ENCODE data around the gene DTNA.
"Not testable (repeated sequence)": the region's sequence is repeated elsewhere in the genome, so short reads cannot be mapped to it uniquely, and the experiment has no call there.

DTNA gene

DNA sequence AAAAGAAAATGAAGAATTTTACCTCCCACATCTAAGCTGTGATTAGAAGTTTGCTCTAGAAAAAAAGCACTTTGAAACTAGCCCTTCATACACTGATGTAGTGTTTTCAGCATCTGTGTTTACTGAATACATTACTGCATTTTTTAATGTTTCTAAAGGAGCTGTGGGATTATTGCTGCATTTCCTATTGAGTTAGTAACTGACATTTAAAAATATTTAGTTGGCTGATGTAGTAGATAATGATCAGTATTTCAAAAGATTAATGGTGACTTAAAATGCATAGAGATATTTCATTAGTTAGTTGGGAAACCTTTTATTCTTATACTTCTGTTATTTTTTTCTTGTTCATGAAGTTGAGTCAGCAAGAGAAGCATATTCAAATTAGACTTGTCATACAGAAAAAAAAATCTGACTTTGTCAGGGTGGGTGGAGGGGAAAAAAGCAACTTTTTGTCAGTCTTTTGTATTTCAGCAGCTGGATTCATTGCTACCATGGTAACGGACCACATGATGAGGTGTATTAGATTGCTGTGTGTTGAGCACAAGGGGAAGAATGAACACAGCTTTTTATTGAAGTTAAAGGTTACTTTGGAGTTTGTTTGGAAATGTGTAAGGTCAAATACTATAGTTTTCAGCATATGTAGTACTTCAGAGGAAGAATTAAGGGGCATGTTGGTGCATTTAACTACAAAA, at the start of gene DTNA:
DTNA (plus strand) TSS at position 549 of the 692 bp plus-strand sequence. CDS start 45,679 bp downstream, outside the sequence.
- peak within 1 kb of the TSS; percentile 78 for H3K27ac ChIP-seq (ENCODE audit: low read depth, low read length)
- H3K4me3 ChIP-seq (ENCODE audit: low read depth in 1 of 5, low read length in 5 of 5), result peak within 1 kb of the TSS in 3 of 5 donors; percentile 11 to 40 (median 25)
- H3K9ac ChIP-seq (ENCODE audit: low read length in 5 of 5), result peak within 1 kb of the TSS in 2 of 5 donors; percentile 20 to 57
- peaks cover 2 to 42% (median 33%) of the 10 kb centered on the region in 5 donors for H3K4me1 ChIP-seq (ENCODE audit: control insufficient read depth in 5 of 5, insufficient read depth in 5 of 5, low read length in 5 of 5)
- no peaks in the 10 kb centered on the region for H3K36me3 ChIP-seq (ENCODE audit: control insufficient read depth in 5 of 5, insufficient read depth in 5 of 5, low read length in 5 of 5)
- H3K9me3 ChIP-seq (ENCODE audit: control insufficient read depth in 5 of 5, low read length in 5 of 5), result no peaks in the 10 kb centered on the region
- no peaks in the 10 kb centered on the region for H3K27me3 ChIP-seq (ENCODE audit: control insufficient read depth in 5 of 5, insufficient read depth in 4 of 5, low read length in 5 of 5)

DNA sequence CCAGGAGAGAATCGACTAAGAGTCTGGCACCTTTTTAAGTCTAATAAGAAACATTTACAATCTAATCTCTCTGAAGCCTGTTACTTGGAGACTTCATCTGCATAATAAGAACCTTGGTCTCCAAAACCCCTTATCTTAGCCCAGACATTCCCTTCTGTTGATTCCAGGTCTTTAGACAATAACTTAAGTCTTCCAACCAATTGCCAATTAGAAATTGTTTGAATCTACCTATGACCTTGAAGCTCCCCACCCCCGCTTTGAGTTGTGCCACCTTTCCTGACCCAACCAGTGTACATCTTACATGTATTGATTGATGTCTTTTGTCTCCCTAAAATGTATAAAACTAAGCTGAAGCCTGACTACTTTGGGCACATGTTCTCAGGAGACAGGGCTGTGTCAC, 49.5 kb upstream of the DTNA start:
- Histone ChIP-seq H3K27ac (ENCODE audit: low read depth, low read length) (peak overlapping the region; percentile 77), H3K4me1 (ENCODE audit: control insufficient read depth in 5 of 5, insufficient read depth in 5 of 5, low read length in 5 of 5) (peaks cover 0 to 23% (median 12%) of the 10 kb centered on the region in 5 donors), H3K4me3 (ENCODE audit: low read depth in 1 of 5, low read length in 5 of 5) (no peak overlapping the region), H3K9me3 (ENCODE audit: control insufficient read depth in 5 of 5, low read length in 5 of 5) (no peaks in the 10 kb centered on the region), H3K9ac (ENCODE audit: low read length in 5 of 5) (no peak overlapping the region), H3K36me3 (ENCODE audit: control insufficient read depth in 5 of 5, insufficient read depth in 5 of 5, low read length in 5 of 5) (no peaks in the 10 kb centered on the region), H3K27me3 (ENCODE audit: control insufficient read depth in 5 of 5, insufficient read depth in 4 of 5, low read length in 5 of 5) (no peaks in the 10 kb centered on the region)

DNA sequence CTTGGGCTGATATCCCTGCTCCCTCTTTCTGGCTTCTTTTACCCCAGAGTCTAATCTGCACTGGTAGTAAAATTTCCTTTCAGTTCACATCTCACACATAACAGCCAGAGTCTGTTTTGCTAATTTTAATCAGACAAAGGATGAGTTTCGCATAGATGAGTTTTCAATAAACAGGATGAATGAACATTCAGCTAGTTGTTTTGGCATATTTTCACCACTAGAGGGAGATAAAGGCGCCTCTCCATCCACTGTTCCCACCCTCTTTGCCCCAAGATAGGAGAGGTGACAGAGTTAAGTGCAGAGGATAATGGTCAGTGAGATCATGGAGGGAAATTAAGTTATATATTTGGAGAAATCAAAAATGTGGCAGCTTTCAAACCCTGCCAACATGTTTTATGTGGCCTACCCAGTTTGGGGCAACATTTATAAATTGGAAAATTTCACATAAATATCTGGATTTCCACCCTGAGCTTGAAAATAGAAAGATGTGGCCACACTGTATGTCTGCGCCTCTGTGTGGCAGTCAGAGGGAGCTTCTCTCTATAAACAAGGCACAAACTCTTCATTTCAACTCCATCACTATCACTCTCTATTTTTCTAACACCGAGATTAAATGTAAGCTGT, 48.5 kb upstream of the DTNA start:
- no peaks in the 10 kb centered on the region for H3K27me3 ChIP-seq (ENCODE audit: control insufficient read depth in 5 of 5, insufficient read depth in 4 of 5, low read length in 5 of 5)
- H3K4me1 ChIP-seq (ENCODE audit: control insufficient read depth in 5 of 5, insufficient read depth in 5 of 5, low read length in 5 of 5), result peaks cover 0 to 23% (median 12%) of the 10 kb centered on the region in 5 donors
- no peaks in the 10 kb centered on the region for H3K36me3 ChIP-seq (ENCODE audit: control insufficient read depth in 5 of 5, insufficient read depth in 5 of 5, low read length in 5 of 5)
- no peak overlapping the region for H3K4me3 ChIP-seq (ENCODE audit: low read depth in 1 of 5, low read length in 5 of 5)
- H3K27ac ChIP-seq (ENCODE audit: low read depth, low read length), result no peak overlapping the region
- H3K9ac ChIP-seq (ENCODE audit: low read length in 5 of 5), result no peak overlapping the region
- no peaks in the 10 kb centered on the region for H3K9me3 ChIP-seq (ENCODE audit: control insufficient read depth in 5 of 5, low read length in 5 of 5)

DNA sequence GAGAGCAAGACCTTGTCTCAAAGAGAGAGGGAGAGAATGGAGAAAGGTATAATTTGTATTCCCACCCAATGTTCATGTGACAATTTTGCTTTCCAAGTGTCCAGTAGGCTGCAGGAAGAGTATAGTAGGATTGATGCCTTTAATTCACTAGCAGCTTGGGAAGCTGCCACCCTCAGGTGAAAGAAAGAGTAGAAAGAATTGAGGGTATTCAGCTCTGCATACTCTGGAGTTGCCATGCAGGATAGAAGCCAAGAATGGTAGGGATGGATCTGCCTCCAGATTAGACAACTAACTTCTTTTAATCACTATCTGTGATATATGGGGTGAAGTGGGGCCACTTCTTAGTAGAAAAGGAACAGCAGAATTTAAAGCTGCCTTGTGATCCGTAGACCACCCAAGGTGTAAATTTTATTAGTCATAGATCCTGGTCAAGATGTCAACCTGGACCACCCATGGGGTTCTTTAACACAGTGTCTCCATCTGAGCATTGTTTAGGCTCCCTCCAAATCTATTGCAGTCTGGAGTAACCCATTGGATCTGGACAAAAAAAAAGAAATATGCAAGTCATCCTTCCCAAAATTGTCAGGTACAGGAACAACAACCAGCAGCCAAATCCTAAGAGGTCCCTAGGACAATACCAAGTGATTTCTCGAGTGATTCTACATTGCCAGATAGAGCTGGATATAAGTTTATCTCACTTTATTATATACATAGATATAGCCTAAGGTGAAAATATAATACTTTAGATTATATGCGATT, 33.1 kb upstream of the DTNA start:
- H3K9me3 ChIP-seq (ENCODE audit: control insufficient read depth in 5 of 5, low read length in 5 of 5), result no peaks in the 10 kb centered on the region
- H3K4me1 ChIP-seq (ENCODE audit: control insufficient read depth in 5 of 5, insufficient read depth in 5 of 5, low read length in 5 of 5), result no peaks in the 10 kb centered on the region
- H3K36me3 ChIP-seq (ENCODE audit: control insufficient read depth in 5 of 5, insufficient read depth in 5 of 5, low read length in 5 of 5), result no peaks in the 10 kb centered on the region
- no peaks in the 10 kb centered on the region for H3K27me3 ChIP-seq (ENCODE audit: control insufficient read depth in 5 of 5, insufficient read depth in 4 of 5, low read length in 5 of 5)
- no peak overlapping the region for H3K4me3 ChIP-seq (ENCODE audit: low read depth in 1 of 5, low read length in 5 of 5)
- no peak overlapping the region for H3K9ac ChIP-seq (ENCODE audit: low read length in 5 of 5)
- H3K27ac ChIP-seq (ENCODE audit: low read depth, low read length), result no peak overlapping the region

DNA sequence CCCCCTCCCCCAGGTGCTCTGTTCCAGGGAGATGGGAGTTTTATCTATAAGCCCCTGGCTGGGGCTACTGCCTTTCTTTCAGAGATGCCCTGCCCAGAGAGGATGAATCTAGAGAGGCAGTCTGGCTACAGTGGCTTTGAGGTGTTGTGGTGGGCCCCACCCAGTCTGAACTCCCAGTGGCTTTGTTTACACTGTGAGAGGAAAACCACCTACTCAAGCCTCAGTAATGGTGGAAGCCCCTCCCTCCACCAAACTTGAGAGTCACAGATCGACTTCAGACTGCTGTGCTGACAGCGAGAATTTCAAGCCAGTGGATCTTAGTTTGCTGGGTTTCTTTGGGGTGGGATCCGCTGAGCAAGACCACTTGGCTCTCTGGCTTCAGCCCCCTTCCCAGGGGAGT, 20.3 kb upstream of the DTNA start:
- not testable (repeated sequence) for H3K9me3 ChIP-seq (ENCODE audit: control insufficient read depth in 5 of 5, low read length in 5 of 5); H3K4me1 ChIP-seq (ENCODE audit: control insufficient read depth in 5 of 5, insufficient read depth in 5 of 5, low read length in 5 of 5); H3K4me3 ChIP-seq (ENCODE audit: low read depth in 1 of 5, low read length in 5 of 5); H3K27me3 ChIP-seq (ENCODE audit: control insufficient read depth in 5 of 5, insufficient read depth in 4 of 5, low read length in 5 of 5); H3K36me3 ChIP-seq (ENCODE audit: control insufficient read depth in 5 of 5, insufficient read depth in 5 of 5, low read length in 5 of 5); H3K9ac ChIP-seq (ENCODE audit: low read length in 5 of 5); H3K27ac ChIP-seq (ENCODE audit: low read depth, low read length)

DNA sequence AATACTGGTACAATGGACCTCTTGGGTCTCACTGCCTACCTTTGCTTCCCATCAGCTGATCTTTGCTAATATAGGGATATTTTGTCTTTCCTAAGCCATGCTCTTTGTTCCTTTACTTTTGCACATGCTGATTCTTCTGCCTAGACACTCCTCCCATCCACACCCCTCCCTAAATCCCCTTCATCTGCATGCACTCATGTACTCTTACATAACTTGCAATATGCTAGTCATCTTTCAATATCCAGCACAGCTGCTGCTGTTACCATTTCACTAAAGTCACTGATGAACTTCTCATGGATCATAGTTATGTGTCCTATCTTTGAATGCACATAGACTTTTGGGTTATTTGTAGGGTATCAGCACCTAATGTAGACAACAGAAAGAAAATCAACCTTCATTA, 18.5 kb upstream of the DTNA start:
- H3K4me3 ChIP-seq (ENCODE audit: low read depth in 1 of 5, low read length in 5 of 5), result no peak overlapping the region
- H3K36me3 ChIP-seq (ENCODE audit: control insufficient read depth in 5 of 5, insufficient read depth in 5 of 5, low read length in 5 of 5), result no peaks in the 10 kb centered on the region

DNA sequence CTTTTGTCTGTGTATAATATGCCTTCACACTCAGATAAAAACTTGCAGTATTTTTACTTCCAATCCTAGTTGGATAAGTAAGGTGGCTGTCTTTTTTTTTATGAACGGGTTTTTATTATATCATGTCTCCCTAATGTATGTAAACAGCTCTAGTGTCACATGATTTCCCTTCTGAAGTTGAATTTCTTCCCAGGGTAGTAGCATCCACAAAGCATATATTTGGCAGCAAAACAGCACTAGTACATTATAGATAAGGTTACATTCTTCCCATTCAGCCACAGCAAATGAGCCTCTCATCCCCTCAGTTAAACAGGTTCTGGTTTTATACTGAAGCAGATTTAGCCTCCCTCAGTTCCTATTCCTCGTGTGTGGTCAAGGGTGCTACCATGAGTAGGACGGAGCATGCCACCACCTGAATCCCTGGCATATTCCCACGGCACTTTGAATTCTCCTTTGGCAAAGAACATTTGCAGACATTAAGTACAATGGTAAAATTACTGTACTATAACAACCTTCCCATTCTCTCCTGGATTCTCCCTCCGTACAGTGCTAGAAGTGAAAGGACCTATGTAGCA, 15.4 kb upstream of the DTNA start:
- no peaks in the 10 kb centered on the region for H3K4me1 ChIP-seq (ENCODE audit: control insufficient read depth in 5 of 5, insufficient read depth in 5 of 5, low read length in 5 of 5)
- H3K9me3 ChIP-seq (ENCODE audit: control insufficient read depth in 5 of 5, low read length in 5 of 5), result no peaks in the 10 kb centered on the region
- H3K9ac ChIP-seq (ENCODE audit: low read length in 5 of 5), result no peak overlapping the region
- H3K36me3 ChIP-seq (ENCODE audit: control insufficient read depth in 5 of 5, insufficient read depth in 5 of 5, low read length in 5 of 5), result peaks cover 0 to 3% (median 0%) of the 10 kb centered on the region in 5 donors
- H3K4me3 ChIP-seq (ENCODE audit: low read depth in 1 of 5, low read length in 5 of 5), result no peak overlapping the region
- no peaks in the 10 kb centered on the region for H3K27me3 ChIP-seq (ENCODE audit: control insufficient read depth in 5 of 5, insufficient read depth in 4 of 5, low read length in 5 of 5)
- H3K27ac ChIP-seq (ENCODE audit: low read depth, low read length), result no peak overlapping the region

More for the DNA sequence above, 18.5 kb upstream of the DTNA start:
- Histone ChIP-seq H3K27ac (ENCODE audit: low read depth, low read length) (no peak overlapping the region), H3K4me1 (ENCODE audit: control insufficient read depth in 5 of 5, insufficient read depth in 5 of 5, low read length in 5 of 5) (no peaks in the 10 kb centered on the region), H3K27me3 (ENCODE audit: control insufficient read depth in 5 of 5, insufficient read depth in 4 of 5, low read length in 5 of 5) (no peaks in the 10 kb centered on the region), H3K9me3 (ENCODE audit: control insufficient read depth in 5 of 5, low read length in 5 of 5) (no peaks in the 10 kb centered on the region), H3K9ac (ENCODE audit: low read length in 5 of 5) (no peak overlapping the region)

DNA sequence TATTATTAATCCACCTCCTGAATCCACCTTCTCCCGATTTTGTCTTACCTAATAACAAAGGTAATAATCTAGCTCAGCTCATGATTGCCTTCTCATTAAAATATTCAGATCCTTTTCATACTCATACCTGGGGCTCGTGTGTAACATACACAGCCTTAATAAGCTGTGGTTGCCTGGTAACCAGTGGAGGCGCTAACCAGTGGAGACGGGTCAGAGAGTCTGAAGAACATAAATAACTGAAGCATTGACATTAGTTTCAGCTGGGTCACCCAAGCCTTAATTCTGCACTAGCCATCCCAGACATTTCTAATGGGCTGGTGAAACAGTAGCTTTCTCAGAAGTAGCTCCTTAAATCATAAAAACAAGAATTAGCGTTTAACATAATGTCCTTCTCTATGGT, 14.8 kb upstream of the DTNA start:
- no peak overlapping the region for H3K27ac ChIP-seq (ENCODE audit: low read depth, low read length)
- H3K4me1 ChIP-seq (ENCODE audit: control insufficient read depth in 5 of 5, insufficient read depth in 5 of 5, low read length in 5 of 5), result no peaks in the 10 kb centered on the region
- no peaks in the 10 kb centered on the region for H3K27me3 ChIP-seq (ENCODE audit: control insufficient read depth in 5 of 5, insufficient read depth in 4 of 5, low read length in 5 of 5)
- H3K36me3 ChIP-seq (ENCODE audit: control insufficient read depth in 5 of 5, insufficient read depth in 5 of 5, low read length in 5 of 5), result peaks cover 0 to 3% (median 0%) of the 10 kb centered on the region in 5 donors
- H3K9me3 ChIP-seq (ENCODE audit: control insufficient read depth in 5 of 5, low read length in 5 of 5), result no peaks in the 10 kb centered on the region
- H3K9ac ChIP-seq (ENCODE audit: low read length in 5 of 5), result no peak overlapping the region
- H3K4me3 ChIP-seq (ENCODE audit: low read depth in 1 of 5, low read length in 5 of 5), result no peak overlapping the region

DNA sequence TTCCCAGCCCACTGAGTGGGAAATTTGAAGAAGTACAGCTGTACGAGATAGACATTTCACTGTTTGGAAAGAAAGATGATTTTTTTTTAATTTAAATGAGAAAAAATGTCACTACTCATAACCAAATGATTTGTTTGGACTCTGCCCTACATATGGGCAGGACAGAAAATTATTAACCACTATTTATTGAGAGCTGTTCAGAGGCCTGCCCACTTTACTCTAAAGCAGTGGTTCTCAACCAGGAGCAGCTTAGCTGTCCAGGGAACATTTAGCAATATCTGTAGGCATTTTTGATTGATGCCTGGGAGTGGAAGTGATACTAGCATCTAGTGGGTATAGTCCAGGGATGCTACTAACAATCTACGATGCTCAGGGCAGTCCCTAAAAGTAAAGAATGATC, 13.4 kb upstream of the DTNA start:
- Histone ChIP-seq H3K9me3 (ENCODE audit: control insufficient read depth in 5 of 5, low read length in 5 of 5) (no peaks in the 10 kb centered on the region), H3K9ac (ENCODE audit: low read length in 5 of 5) (no peak overlapping the region), H3K27me3 (ENCODE audit: control insufficient read depth in 5 of 5, insufficient read depth in 4 of 5, low read length in 5 of 5) (no peaks in the 10 kb centered on the region), H3K27ac (ENCODE audit: low read depth, low read length) (no peak overlapping the region), H3K4me1 (ENCODE audit: control insufficient read depth in 5 of 5, insufficient read depth in 5 of 5, low read length in 5 of 5) (no peaks in the 10 kb centered on the region), H3K4me3 (ENCODE audit: low read depth in 1 of 5, low read length in 5 of 5) (no peak overlapping the region), H3K36me3 (ENCODE audit: control insufficient read depth in 5 of 5, insufficient read depth in 5 of 5, low read length in 5 of 5) (peaks cover 0 to 3% (median 0%) of the 10 kb centered on the region in 5 donors)

DNA sequence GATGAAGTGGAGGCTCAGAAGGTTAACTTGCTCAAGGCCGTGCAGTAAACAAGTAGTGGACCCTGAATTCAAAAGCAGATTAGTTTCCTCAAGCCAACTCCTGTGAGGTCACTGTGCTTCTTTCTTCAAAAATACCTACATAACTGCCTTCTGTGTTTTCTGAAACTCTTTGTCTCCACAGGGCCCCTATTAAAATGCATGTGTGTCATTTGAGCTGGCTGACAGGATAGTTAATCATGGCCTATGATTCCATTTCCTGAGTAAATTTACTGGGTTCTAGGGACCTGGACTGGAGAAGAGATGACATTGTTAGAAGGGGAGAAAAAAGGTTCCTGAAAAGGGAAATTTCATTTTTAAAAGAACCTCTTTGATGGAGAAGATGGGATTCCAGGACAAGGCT, 12.9 kb upstream of the DTNA start:
- Histone ChIP-seq H3K27me3 (ENCODE audit: control insufficient read depth in 5 of 5, insufficient read depth in 4 of 5, low read length in 5 of 5) (no peaks in the 10 kb centered on the region), H3K27ac (ENCODE audit: low read depth, low read length) (no peak overlapping the region), H3K9ac (ENCODE audit: low read length in 5 of 5) (no peak overlapping the region), H3K9me3 (ENCODE audit: control insufficient read depth in 5 of 5, low read length in 5 of 5) (no peaks in the 10 kb centered on the region), H3K36me3 (ENCODE audit: control insufficient read depth in 5 of 5, insufficient read depth in 5 of 5, low read length in 5 of 5) (peaks cover 0 to 3% (median 0%) of the 10 kb centered on the region in 5 donors), H3K4me1 (ENCODE audit: control insufficient read depth in 5 of 5, insufficient read depth in 5 of 5, low read length in 5 of 5) (no peaks in the 10 kb centered on the region), H3K4me3 (ENCODE audit: low read depth in 1 of 5, low read length in 5 of 5) (no peak overlapping the region)
